Neural cell (in vitro differentiated cells): Measurements from ENCODE around the gene DBN1.

Experiments
- EP300 ChIP-seq: fragments of 450-650 bp; conservative IDR thresholded peaks from 2 replicates; pipeline ENCODE4 v1.6.1; 2014; ENCODE audit warnings: antibody characterized with exemption, mild to moderate bottlenecking, moderate library complexity; ENCODE audit not compliant: poor library complexity, severe bottlenecking
- EZH2 ChIP-seq: fragments of 200-600, 300-800 bp; shearing (Covaris generic), sonication (generic); IDR thresholded peaks from 2 replicates; pipeline ENCODE4 v1.6.1; 2014; ENCODE audit warnings: antibody characterized with exemption, low read length, borderline replicate concordance, mild to moderate bottlenecking; ENCODE audit not compliant: insufficient read depth, poor library complexity, severe bottlenecking
- POLR2AphosphoS5 ChIP-seq: IDR thresholded peaks from 2 replicates; pipeline ENCODE4 v1.6.1; 2012
- RAD21 ChIP-seq: fragments of 450-650 bp; conservative IDR thresholded peaks from 2 replicates; pipeline ENCODE4 v1.6.1; 2014; ENCODE audit warnings: antibody characterized with exemption, mild to moderate bottlenecking, moderate library complexity
- REST ChIP-seq: IDR thresholded peaks from 2 replicates; pipeline ENCODE4 v1.6.1; 2012; ENCODE audit warnings: borderline replicate concordance
- SMC3 ChIP-seq: fragments of 450-650 bp; conservative IDR thresholded peaks from 2 replicates; pipeline ENCODE4 v1.6.1; 2014; ENCODE audit warnings: antibody characterized with exemption, mild to moderate bottlenecking, moderate library complexity; ENCODE audit not compliant: poor library complexity
- TF ChIP-seq, protein P1 (sequence below): fragments of 450-650 bp; IDR thresholded peaks from 2 replicates; pipeline ENCODE4 v1.5.1; 2014; ENCODE audit warnings: antibody characterized with exemption, mild to moderate bottlenecking, moderate library complexity; ENCODE audit not compliant: poor library complexity, severe bottlenecking

- TF ChIP-seq SMC3 = no peak
- TF ChIP-seq, protein P1, sequence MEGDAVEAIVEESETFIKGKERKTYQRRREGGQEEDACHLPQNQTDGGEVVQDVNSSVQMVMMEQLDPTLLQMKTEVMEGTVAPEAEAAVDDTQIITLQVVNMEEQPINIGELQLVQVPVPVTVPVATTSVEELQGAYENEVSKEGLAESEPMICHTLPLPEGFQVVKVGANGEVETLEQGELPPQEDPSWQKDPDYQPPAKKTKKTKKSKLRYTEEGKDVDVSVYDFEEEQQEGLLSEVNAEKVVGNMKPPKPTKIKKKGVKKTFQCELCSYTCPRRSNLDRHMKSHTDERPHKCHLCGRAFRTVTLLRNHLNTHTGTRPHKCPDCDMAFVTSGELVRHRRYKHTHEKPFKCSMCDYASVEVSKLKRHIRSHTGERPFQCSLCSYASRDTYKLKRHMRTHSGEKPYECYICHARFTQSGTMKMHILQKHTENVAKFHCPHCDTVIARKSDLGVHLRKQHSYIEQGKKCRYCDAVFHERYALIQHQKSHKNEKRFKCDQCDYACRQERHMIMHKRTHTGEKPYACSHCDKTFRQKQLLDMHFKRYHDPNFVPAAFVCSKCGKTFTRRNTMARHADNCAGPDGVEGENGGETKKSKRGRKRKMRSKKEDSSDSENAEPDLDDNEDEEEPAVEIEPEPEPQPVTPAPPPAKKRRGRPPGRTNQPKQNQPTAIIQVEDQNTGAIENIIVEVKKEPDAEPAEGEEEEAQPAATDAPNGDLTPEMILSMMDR = no peak
- TF ChIP-seq RAD21 = no peak
- TF ChIP-seq EZH2 = no peak
- TF ChIP-seq REST = no peak
- TF ChIP-seq EP300 = no peak
- TF ChIP-seq POLR2AphosphoS5 = no peak
Measured at GRCh38 chr5:177519463-177520235, 46.2 kb upstream of the DBN1 start.
